ENCODE data around the gene IL12RB1.
"Not testable (repeated sequence)": the region's sequence is repeated elsewhere in the genome, so short reads cannot be mapped to it uniquely, and the experiment has no call there.

Gene IL12RB1

DNA sequence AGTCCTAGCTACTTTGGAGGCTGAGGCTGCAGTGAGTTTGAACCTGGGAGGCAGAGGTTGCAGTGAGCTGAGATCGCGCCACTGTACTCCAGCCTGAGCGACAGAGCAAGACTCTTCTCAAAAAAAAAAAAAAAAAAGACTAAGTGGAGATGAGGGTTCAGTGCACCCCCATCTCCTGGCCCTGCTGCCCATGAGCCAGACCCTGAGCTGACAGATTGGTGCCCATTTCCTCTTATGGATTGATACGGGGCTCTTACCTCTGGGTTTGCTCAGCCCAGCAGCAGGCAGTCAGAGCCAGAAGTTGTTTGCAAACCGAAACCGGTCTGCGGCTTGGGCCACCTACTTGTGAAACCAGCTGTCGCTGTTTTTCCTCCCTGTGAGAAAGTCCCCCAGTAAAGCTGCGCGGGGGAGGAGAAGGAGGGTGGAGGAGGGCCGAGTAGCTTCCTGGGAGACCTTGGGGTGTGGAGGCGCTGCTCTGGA lies 41.9 kb downstream of the IL12RB1 start:
- FAIRE-seq = no peak

DNA sequence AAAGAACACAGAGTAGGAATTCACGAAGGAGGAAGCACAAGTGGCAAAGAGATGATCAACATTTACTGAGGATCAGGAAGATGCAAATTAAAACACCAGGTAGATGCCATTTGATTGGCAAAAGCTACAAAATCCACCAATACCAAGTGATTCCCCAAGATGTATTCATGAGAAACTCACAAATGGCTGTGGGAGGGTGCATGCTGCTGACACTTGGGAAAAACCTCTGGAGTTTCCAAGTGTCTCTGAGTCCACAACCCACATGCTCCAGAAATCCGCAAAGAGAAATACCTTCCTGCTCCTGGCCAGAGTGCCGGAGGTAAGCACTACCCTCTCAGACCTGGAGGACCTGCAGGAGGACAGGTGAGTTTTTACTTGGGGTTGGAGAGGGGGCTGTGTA lies 43.1 kb downstream of the IL12RB1 start:
- no peak for FAIRE-seq

DNA sequence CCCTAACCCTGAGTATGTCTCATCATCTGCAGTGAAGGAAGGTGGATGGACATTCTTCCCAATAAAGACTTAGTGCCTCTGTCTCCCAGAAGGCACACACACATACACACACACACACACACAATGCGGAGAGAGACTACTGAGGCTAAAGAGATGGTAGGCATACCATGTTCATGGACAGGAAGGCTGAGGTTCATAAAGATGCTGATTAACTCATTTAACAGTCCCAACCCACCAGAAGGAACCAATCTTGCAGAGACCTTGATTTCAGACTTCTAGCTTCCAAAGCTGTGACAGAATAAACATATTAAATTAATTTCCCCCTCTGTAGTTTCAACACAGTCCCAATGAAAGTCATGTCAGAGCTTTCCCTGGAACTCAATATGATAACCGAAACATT lies 45.7 kb downstream of the IL12RB1 start:
- no peak for FAIRE-seq

DNA sequence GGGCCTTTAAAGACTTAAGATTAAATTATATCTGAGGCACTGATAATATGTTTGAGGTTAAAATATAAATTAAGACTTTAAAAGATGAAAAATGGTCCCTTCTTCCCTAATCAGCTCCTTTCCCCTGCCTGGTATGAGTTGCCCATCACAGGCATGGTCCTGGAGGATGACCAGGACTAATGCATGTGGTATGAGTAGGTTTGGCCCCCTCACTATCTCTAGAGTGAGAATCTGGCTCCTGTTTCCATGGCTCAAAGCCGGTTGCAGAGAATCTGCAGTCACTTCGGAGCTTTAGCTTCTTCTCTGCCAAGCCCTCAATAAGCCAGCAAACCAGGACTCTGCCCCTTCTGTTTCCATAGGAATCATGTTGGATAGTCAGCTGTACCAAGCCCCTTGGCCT lies 54.6 kb downstream of the IL12RB1 start:
- not testable (repeated sequence) for FAIRE-seq

DNA sequence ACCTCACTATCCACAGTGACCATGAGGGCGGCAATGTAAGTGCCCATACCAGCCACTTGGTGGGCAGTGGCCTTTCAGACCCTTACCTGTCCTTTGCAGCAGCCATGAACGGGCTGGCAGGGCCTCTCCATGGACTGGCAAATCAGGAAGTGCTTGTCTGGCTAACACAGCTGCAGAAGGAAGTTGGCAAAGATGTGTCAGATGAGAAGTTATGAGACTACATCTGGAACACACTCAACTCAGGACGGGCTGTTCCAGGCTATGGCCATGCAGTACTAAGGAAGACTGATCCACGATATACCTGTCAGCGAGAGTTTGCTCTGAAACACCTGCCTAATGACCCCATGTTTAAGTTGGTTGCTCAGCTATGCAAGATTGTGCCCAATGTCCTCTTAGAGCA lies 55.3 kb downstream of the IL12RB1 start:
- not testable (repeated sequence) for FAIRE-seq

DNA sequence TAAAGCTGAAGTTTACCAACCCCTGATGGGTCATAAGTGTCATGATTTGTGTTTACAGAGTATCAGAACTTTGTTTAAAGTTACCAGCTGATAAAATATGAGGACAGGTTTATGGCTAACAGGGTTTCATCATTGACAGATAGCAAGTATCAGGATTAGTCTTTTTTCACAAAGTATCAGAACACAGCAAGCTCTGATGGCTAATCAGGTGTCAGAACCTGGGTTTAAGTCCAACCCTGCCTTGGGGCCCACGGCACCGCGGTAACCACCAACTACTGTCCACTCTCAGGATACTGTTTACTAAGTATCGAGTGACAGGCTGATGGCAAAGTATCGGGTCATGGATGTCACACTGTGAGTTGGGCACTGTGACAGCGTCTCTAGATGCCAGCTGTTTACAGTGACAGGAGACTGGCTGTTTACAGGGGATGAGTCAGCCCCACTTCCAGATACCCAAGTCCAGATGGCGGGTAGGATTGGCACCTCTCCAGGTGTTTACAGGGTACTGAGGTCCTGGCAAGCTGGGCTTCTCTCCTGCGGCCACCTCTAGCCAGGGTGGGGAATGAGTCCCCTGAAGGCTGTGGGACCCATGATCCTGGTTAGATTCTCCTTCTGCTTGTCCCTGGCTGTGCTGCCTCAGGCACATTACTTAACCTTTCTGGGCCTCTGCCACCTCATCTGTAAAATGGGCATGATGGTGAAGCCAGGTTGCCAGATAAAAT lies 57.0 kb downstream of the IL12RB1 start:
- FAIRE-seq = no peak

DNA sequence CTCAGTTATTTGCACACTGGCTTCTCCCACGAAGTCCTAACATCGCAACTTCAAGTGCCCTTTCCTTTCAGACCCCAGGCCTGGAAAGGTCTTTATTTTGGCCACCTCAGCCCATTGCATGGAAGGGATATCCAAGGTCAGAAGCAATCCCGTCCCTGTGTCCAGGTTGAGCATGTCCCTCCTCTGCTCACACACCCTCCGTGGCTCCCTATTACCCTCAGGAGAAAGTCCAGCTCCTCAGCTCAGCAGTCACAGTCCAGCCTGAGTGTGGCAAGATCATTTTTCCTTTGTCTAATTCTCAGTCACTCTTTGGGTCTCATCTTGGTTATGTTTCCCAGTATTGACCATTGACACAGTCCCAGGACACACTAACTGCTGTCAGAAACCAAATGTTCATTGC lies 59.6 kb downstream of the IL12RB1 start:
- FAIRE-seq = no peak

DNA sequence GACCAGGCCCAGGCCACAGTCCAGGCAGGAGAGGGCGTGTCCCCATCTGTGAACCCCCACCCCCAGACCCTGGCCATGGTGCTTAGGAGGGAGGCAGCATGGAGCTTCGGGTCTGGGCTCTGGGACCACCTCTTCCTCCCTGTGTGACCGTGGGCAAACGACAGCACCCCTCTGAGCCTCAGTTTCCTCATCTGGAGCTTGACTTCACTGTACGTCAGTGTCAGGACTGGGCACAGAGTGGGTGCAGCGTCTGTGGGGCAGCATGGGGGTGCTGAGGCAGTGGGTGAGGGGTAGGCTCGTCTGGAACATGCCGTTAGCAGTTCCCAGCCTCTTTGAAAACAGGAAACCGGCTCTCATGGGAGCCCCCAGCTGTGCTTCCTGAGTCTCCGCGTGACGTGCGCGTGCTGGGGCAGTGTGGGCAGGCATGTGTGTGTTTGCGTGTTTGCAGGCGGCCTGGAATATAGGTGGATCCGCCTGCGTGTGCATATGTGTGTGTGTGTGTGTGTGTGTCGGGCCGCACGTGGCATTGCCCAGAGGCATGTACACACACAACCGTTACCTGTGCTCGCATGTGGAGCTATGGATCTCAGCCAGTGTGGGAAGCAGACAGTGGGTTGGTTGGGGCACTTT lies 63.0 kb downstream of the IL12RB1 start:
- FAIRE-seq = no peak

DNA sequence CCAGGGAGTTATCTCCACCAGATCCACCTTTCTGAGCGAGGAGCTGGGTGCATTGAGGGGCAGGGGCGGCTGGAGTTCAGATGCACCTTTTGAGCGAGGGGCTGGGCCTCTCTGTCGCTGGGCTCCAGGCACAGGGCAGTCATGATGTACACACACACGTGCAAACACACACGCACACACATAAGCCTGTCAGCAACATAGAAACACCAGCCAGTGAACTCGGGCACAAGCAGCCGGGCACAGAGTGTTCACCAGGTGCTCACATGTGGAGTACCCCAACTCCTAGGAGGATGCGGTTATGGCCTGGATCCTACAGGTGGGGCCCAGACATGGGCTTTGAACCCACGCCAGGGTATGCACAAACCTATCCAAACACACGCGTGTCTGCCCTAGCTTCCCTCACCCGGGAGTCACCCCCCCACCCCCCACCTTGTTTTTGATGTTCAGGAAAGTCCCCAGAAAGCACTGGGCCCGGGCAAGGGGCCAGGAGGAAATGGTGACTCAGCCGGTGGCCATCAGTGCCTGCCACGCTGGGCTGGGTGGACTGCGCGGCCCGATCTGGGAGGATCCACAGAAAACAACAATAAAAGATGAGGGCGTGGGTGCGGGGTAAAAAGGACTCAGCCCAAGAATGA lies 65.5 kb downstream of the IL12RB1 start:
- FAIRE-seq = no peak

DNA sequence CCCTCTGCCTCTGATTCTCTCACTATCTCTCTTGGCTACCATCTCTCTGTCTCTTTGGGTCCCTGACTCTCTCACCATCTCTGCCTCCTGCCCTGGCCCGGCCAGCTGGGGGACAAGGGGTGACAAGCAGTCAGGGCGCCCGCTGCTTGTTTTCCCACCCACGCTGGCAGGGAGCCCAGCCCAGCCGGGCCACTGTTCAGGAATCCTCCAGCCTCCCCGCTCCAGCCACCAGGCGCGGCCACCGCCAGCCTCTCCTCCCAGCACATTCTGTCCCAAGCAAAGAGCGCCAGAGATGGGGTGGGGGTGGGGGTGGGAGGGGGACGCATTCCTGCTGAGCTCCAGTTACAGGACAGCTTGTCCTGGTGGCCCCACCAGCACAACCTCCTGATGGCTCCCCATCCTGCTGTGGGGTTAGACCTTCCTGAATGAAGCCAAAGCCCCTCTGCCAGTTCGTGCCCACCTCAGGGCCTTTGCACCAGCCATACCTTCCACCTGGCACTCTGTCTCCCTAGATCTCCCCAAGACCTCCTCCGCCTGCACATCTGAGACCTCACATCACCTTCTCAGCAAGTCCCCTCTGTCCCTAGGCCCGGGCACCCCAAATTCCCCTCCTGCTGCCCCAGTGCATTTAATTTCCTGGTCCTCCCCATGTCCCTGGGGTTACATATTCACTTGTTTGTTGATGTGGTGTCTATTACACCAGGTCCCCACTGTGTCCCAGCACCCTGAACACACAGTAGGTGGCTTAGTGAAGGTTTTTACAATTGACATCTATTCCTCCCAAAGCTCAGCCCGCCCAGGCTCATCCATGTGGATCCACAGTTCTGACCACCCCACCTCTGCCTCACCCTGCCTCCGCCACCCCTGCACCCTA lies 66.3 kb downstream of the IL12RB1 start:
- no peak for FAIRE-seq

DNA sequence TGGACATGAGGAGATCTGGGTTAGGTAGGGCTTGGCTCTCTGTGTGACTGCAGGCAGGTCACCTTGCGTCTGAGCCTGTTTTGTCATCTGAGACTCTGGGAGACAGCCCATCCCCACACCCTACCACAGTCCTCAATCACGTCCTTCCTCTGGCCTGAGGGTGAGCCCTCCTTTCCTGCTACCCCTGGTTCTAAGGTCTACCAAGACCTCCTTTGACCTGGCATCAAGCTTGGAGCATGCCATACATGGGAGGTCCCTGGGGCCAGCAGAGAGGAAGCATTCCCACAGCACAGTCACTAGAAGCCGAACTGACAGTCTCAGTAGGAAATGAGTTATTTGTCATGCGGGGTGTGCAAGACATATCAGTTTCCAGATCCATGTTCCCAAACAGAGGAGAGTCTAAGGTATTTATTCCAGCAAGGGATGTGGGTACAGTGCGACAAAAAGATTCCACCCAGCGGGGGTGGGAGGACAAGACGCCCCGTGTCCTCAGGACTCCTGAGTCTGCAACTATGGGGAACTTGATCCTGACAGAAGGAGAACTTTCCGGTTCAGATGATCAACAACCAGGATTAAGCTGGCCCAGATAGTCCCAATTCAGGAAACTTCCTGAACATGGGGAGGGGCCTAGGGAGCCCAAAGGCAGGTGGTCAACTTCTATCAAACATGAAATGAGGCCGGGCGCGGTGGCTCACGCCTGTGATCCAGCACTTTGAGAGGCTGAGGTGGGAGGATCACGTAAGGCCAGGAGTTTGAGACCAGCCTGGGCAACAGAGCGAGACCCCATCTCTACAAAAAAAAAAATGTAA lies 69.3 kb downstream of the IL12RB1 start:
- FAIRE-seq = no peak

DNA sequence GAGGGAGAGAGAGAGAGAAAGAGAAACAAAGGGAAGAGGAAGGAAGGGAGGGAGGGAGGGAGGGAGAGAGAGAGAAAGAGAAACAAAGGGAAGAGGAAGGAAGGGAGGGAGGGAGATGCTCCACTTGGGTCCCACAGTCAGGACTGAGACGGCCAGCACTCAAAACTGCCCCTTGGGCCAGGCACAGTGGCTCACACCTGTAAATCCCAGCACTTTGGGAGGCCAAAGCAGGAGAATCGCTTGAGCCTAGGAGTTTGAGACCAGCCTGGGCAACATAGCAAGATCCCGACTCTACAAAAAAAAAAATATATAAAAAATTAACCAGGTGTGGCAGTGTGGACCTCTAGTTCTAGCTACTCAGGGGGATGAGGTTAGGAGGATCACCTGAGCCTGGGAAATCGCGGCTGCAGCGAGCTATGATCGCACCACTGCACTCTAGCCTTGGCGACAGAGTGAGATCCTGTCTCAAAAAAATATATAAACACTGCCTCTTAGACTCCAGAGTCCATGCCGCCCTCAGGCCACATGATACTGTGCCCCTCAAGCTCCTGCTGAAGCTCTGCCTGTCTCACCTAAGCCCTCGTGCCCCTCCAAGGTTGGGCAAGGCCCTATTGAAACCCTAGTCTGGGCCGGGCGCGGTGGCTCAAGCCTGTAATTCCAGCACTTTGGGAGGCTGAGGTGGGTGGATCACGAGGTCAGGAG lies 70.4 kb downstream of the IL12RB1 start:
- no peak for FAIRE-seq

DNA sequence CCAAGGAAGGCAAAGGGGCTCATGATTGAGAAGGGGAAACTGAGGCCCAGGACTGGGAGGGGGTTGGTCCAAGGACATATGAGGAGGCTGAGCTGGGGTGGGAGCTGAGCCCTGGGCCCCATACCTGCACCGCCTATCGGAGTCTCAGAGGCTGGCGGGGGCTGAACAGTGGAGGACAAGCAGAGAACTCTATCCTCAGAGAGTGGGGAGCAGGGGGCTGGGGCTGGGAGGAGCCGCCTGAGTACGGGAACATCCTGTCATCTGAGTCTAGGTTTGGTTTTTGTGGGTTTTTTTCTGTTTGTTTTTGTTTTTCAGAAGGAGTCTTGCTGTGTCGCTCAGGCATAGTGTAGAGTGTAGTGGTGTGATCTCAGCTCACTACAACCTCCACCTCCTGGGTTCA lies 72.5 kb downstream of the IL12RB1 start:
- no peak for FAIRE-seq

DNA sequence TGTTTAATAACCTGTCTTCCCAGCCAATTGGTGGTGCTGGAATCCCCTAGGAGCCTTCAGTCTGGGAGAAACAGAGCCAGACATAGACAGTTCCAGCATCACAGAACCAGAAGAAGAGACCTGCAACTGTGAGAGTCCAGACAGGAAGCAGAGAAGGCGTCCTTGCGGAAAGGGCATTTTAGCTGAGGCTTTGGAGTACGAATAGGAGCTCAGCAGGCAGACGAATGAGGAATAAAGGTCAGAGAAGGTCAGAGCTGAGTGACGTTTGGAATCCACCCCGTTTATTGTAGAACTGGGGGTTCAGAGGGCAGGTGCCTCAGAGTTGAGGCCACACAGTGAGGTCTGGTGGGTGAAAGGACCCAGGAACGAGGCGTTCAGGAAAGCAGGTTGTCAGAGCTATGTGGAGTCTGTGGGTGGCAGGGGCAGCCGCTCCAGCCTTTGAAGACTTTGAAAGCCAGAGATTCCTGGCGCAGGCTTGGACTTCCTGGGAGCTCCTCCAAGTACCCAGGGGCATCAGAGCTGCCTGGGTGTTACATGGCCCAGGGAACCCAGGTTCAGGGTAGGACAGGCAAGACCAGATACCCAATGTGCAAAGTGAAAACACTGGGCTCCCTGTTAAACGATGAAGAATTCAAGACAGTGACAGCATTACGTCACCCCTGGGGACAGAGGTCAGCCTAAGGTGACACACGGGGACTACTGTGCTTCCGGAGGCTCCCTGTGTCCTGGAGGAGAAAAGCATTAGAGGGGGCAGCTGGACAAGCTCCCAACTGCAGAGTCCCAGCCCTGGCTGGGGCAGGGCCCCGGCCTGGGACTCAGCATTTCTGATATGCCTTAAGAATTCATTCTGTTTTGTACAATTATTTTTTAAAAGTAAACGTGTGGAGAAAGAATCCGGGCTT lies 73.3 kb downstream of the IL12RB1 start:
- FAIRE-seq = no peak

DNA sequence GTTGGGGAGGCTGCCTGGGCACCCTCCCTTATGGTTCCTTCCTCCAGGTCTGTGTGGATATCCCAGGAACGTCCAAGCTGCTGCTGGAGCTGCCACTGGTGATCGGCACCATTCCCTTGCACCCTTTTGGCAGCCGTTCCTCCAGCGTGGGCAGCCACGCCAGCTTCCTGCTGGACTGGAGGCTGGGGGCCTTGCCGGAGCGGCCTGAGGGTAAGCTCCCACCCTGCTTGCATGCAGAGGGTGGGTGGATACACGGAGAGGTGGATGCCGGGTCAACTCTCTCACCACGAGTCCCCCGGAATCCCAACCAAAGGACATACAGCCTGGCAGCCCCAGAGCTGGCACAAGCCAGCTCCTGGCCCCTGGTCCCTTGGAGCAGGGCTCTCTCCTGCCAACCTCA lies 76.6 kb downstream of the IL12RB1 start:
- FAIRE-seq = no peak

DNA sequence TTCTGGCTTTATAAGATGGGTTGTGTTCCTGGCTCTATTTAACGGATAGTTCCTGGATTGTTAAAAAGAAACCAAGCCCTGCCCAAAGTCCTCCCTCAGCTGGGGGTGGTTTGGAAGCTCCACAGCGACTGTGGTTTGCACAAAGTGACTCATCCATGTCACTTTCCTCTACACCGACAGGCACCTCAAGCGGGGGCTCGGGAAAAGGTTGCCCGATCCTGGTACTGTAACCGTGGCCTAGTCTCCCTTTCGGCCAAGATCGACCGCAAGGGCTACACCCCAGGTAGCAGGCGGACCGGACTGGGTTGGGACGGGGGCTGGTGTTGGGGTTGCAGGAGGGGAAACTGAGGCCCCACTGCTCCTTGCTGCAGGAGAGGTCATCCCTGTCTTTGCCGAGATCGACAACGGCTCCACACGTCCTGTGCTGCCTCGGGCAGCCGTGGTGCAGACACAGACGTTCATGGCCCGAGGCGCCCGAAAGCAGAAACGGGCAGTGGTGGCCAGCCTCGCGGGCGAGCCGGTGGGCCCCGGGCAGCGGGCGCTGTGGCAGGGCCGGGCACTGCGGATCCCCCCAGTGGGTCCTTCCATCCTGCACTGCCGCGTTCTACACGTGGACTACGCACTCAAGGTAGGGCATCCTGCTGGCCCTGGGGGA lies 77.2 kb downstream of the IL12RB1 start:
- FAIRE-seq = no peak
